GM12875 (cell line): ENCODE results near the gene CTNNA3.
"Not testable (repeated sequence)": the region's sequence is repeated elsewhere in the genome, so short reads cannot be mapped to it uniquely, and the experiment has no call there.

ENCODE experiments used
- H3K4me3 ChIP-seq: one replicate; pipeline ENCODE4 v1.5.1; 2011; ENCODE audit warnings: low read depth, low read length, control low read depth
- CTCF ChIP-seq: IDR thresholded peaks from 2 replicates; pipeline ENCODE4 v1.5.1; 2011; ENCODE audit warnings: low read depth, mild to moderate bottlenecking, control low read depth, inconsistent platforms, low read length, moderate library complexity, borderline replicate concordance; ENCODE audit not compliant: insufficient read depth

The CTNNA3 gene

GRCh38 chr10:66366163-66366562 lies 1329.8 kb downstream of the CTNNA3 start:
- TF ChIP-seq CTCF: no peak

GRCh38 chr10:66365686-66366085 lies 1330.3 kb downstream of the CTNNA3 start:
- no peak for TF ChIP-seq CTCF
- H3K4me3 ChIP-seq: no peak overlapping the region

More at GRCh38 chr10:66366163-66366562, 1329.8 kb downstream of the CTNNA3 start:
- H3K4me3 ChIP-seq: no peak overlapping the region

GRCh38 chr10:66362522-66362921 lies 1333.5 kb downstream of the CTNNA3 start:
- TF ChIP-seq CTCF: no peak
- no peak overlapping the region for H3K4me3 ChIP-seq

GRCh38 chr10:66353822-66354221 lies 1342.2 kb downstream of the CTNNA3 start:
- H3K4me3 ChIP-seq: not testable (repeated sequence)

GRCh38 chr10:66353422-66353821 lies 1342.6 kb downstream of the CTNNA3 start:
- no peak overlapping the region for H3K4me3 ChIP-seq
- TF ChIP-seq CTCF: no peak

GRCh38 chr10:66350622-66351399 lies 1345.2 kb downstream of the CTNNA3 start:
- TF ChIP-seq CTCF: no peak

GRCh38 chr10:66349726-66350125 lies 1346.3 kb downstream of the CTNNA3 start:
- no peak overlapping the region for H3K4me3 ChIP-seq
- no peak for TF ChIP-seq CTCF

More at GRCh38 chr10:66350622-66351399, 1345.2 kb downstream of the CTNNA3 start:
- no peak overlapping the region for H3K4me3 ChIP-seq
